Fibroblast of pulmonary artery (primary cell): ENCODE results near the gene OR2A14.

Source experiments
- DNase-seq: peaks from one replicate; pipeline ENCODE4 v3.0.0-alpha.2; 2010; ENCODE audit warnings: low read depth
- H3K4me3 ChIP-seq: replicated peaks from 2 replicates; pipeline ENCODE4 v1.5.1; 2011; ENCODE audit warnings: low read depth, mild to moderate bottlenecking, control low read depth, low read length, moderate library complexity
- TF ChIP-seq, protein P1 (sequence below): IDR thresholded peaks from 2 replicates; pipeline ENCODE4 v1.5.1; 2011; ENCODE audit warnings: mild to moderate bottlenecking, control low read depth, low read length, inconsistent platforms; ENCODE audit errors: missing control alignments

The OR2A14 gene

GRCh38 chr7:144122876-144123275 is at the start of gene OR2A14:
OR2A14 (plus strand) TSS chr7:144123176; CDS start chr7:144129113, 5,937 bp downstream.
- TF ChIP-seq, protein P1, sequence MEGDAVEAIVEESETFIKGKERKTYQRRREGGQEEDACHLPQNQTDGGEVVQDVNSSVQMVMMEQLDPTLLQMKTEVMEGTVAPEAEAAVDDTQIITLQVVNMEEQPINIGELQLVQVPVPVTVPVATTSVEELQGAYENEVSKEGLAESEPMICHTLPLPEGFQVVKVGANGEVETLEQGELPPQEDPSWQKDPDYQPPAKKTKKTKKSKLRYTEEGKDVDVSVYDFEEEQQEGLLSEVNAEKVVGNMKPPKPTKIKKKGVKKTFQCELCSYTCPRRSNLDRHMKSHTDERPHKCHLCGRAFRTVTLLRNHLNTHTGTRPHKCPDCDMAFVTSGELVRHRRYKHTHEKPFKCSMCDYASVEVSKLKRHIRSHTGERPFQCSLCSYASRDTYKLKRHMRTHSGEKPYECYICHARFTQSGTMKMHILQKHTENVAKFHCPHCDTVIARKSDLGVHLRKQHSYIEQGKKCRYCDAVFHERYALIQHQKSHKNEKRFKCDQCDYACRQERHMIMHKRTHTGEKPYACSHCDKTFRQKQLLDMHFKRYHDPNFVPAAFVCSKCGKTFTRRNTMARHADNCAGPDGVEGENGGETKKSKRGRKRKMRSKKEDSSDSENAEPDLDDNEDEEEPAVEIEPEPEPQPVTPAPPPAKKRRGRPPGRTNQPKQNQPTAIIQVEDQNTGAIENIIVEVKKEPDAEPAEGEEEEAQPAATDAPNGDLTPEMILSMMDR = no peak
- H3K4me3 ChIP-seq = no peak within 1 kb of the TSS
- DNase-seq = no peak

DNA sequence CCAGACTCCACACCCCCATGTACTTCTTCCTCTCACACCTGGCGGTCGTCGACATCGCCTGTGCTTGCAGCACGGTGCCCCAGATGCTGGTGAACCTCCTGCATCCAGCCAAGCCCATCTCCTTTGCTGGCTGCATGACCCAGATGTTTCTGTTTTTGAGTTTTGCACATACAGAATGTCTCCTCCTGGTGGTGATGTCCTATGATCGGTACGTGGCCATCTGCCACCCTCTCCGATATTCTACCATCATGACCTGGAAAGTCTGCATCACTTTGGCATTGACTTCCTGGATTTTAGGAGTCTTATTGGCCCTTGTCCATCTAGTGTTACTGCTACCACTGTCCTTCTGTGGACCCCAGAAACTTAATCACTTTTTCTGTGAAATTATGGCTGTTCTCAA is 48.6 kb upstream of the OR2A14 start:
- DNase-seq = no peak
- TF ChIP-seq, protein P1 = no peak

GRCh38 chr7:144085978-144086377 is 37.0 kb upstream of the OR2A14 start, which contains the start of gene OR2A12:
OR2A12 (plus strand) TSS chr7:144086278; CDS start chr7:144095108, 8,830 bp downstream.
- no peak for DNase-seq
- H3K4me3 ChIP-seq = no peak within 1 kb of the TSS
- TF ChIP-seq, protein P1 = no peak

More for the DNA sequence above, 48.6 kb upstream of the OR2A14 start:
- H3K4me3 ChIP-seq = no peak overlapping the region

DNA sequence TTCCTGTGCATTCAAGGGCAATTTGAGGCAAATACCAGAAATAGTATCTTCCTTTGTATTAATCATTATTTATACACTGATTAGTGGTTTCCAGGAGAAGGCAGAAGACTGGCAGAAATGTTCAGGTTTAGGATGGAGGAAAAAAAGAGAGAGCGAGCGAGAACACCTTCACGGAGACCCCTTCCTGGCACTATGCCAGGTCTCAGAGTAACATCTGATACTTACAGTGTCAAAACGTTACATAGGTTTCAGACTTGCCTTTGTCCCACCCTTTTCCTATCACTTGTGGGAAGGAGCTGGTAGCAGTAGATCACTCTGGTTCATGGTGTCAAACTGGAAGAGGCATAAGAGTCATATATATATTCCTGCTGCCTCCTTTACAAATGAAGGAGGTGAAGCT is 36.2 kb upstream of the OR2A14 start:
- TF ChIP-seq, protein P1 = no peak
- no peak for DNase-seq

GRCh38 chr7:144087230-144087629 is 35.7 kb upstream of the OR2A14 start:
- TF ChIP-seq, protein P1 = no peak

More for the DNA sequence above, 36.2 kb upstream of the OR2A14 start:
- H3K4me3 ChIP-seq = no peak overlapping the region

GRCh38 chr7:144090667-144091066 is 32.3 kb upstream of the OR2A14 start:
- DNase-seq = no peak
- TF ChIP-seq, protein P1 = no peak
- no peak overlapping the region for H3K4me3 ChIP-seq

More at GRCh38 chr7:144087230-144087629, 35.7 kb upstream of the OR2A14 start:
- no peak for DNase-seq
- no peak overlapping the region for H3K4me3 ChIP-seq

DNA sequence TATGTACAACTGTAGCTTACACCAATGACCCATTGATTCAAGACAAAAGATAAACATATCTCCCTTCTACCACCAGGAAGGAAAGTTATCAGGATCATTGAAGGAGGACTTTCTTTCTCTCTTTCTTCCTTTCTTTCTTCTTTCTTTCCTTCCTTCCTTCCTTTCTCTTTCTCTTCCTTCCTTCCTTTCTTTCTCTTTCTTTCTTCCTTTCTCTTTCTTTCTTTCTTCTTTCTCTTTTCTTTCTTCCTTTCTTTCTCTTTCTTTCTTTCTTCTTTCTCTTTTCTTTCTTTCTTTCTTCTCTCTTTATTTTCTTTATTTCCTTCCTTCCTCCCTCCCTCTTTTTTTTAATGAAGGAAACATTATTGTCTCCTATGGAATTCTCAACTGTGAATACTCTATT is 24.2 kb upstream of the OR2A14 start:
- no peak for DNase-seq
- H3K4me3 ChIP-seq = no peak overlapping the region
- TF ChIP-seq, protein P1 = no peak
